ENCODE measurements around the gene WASF3.
"Not testable (repeated sequence)": the region's sequence is repeated elsewhere in the genome, so short reads cannot be mapped to it uniquely, and the experiment has no call there.

Gene WASF3

GRCh38 chr13:26629260-26629825 is 71.9 kb downstream of the WASF3 start:
- no peak for DNase-seq (ENCODE audit: low read depth in 2 of 2)

- DNase-seq (ENCODE audit: low read depth in 2 of 2), result not testable (repeated sequence)
These were observed 78.2 kb downstream of the WASF3 start for GRCh38 chr13:26635634-26636033.

- not testable (repeated sequence) for DNase-seq (ENCODE audit: low read depth in 2 of 2)
These were observed 78.6 kb downstream of the WASF3 start for GRCh38 chr13:26636073-26636472.

GRCh38 chr13:26646603-26647002 is 89.1 kb downstream of the WASF3 start:
- DNase-seq (ENCODE audit: low read depth in 2 of 2), result no peak

- no peak for DNase-seq (ENCODE audit: low read depth in 2 of 2)
These were observed 93.8 kb downstream of the WASF3 start for GRCh38 chr13:26651234-26651633.

- no peak for DNase-seq (ENCODE audit: low read depth in 2 of 2)
These were observed 95.8 kb downstream of the WASF3 start for GRCh38 chr13:26653310-26653709.

- DNase-seq (ENCODE audit: low read depth in 2 of 2), result no peak
These were observed 96.4 kb downstream of the WASF3 start for GRCh38 chr13:26653842-26654241.

- DNase-seq (ENCODE audit: low read depth in 2 of 2), result no peak
These were observed 99.4 kb downstream of the WASF3 start for GRCh38 chr13:26656919-26657318.

- DNase-seq (ENCODE audit: low read depth in 2 of 2), result no peak
These were observed 101.2 kb downstream of the WASF3 start for GRCh38 chr13:26658448-26659385.

GRCh38 chr13:26660185-26660584 is 102.7 kb downstream of the WASF3 start:
- no peak for DNase-seq (ENCODE audit: low read depth in 2 of 2)

- no peak for DNase-seq (ENCODE audit: low read depth in 2 of 2)
These were observed 103.3 kb downstream of the WASF3 start for GRCh38 chr13:26660766-26661165.

- no peak for DNase-seq (ENCODE audit: low read depth in 2 of 2)
These were observed 106.3 kb downstream of the WASF3 start for GRCh38 chr13:26663791-26664190.

- DNase-seq (ENCODE audit: low read depth in 2 of 2), result no peak
These were observed 106.8 kb downstream of the WASF3 start for GRCh38 chr13:26664286-26664685.

- no peak for DNase-seq (ENCODE audit: low read depth in 2 of 2)
These were observed 107.4 kb downstream of the WASF3 start for GRCh38 chr13:26664876-26665275.

GRCh38 chr13:26668357-26669146 is 111.1 kb downstream of the WASF3 start:
- DNase-seq (ENCODE audit: low read depth in 2 of 2), result no peak

GRCh38 chr13:26673890-26674289 is 116.4 kb downstream of the WASF3 start:
- no peak for DNase-seq (ENCODE audit: low read depth in 2 of 2)

- DNase-seq (ENCODE audit: low read depth in 2 of 2), result no peak
These were observed 119.7 kb downstream of the WASF3 start for GRCh38 chr13:26677156-26677555.

- no peak for DNase-seq (ENCODE audit: low read depth in 2 of 2)
These were observed 120.8 kb downstream of the WASF3 start for GRCh38 chr13:26678330-26678729.

GRCh38 chr13:26678796-26679195 is 121.3 kb downstream of the WASF3 start:
- DNase-seq (ENCODE audit: low read depth in 2 of 2), result no peak

- no peak for DNase-seq (ENCODE audit: low read depth in 2 of 2)
These were observed 122.1 kb downstream of the WASF3 start for GRCh38 chr13:26679411-26680122.

GRCh38 chr13:26680123-26680450 is 122.6 kb downstream of the WASF3 start:
- no peak for DNase-seq (ENCODE audit: low read depth in 2 of 2)

GRCh38 chr13:26680572-26680971 is 123.1 kb downstream of the WASF3 start:
- DNase-seq (ENCODE audit: low read depth in 2 of 2), result no peak

Measured in activated CD4-positive, alpha-beta T cell treated with anti-CD3 and anti-CD28 coated beads for 24 hours (primary cell).